PC-9 (cell line): ENCODE measurements around the gene TANGO2.

Source experiments
- CTCF ChIP-seq: fragments of 200-600 bp; sonication (generic); conservative IDR thresholded peaks from 2 replicates; pipeline ENCODE4 v1.6.1; 2017; ENCODE audit warnings: mixed run types, antibody characterized with exemption, mild to moderate bottlenecking, moderate library complexity
- EZH2 ChIP-seq: fragments of 200-600 bp; sonication (generic); IDR thresholded peaks from 2 replicates; pipeline ENCODE4 v1.8.0; 2017; ENCODE audit warnings: antibody characterized with exemption, low read depth

- TF ChIP-seq CTCF = no peak
- TF ChIP-seq EZH2 = no peak
Measured at GRCh38 chr22:20056161-20056560, 35.3 kb downstream of the TANGO2 start.
